SK-N-SH (cell line): ENCODE measurements around the gene KLHDC8A.

Experiments used
- CTCF ChIP-seq: fragments of 200-600 bp; sonication (generic); IDR thresholded peaks from 2 replicates; pipeline ENCODE4 v1.6.1; 2017; ENCODE audit warnings: antibody characterized with exemption, mild to moderate bottlenecking, moderate library complexity
- GATA2 ChIP-seq: sonication (generic); formaldehyde crosslinking; IDR thresholded peaks from 2 replicates; pipeline ENCODE4 v1.5.0; 2020; ENCODE audit warnings: mild to moderate bottlenecking, missing genetic modification reagents
- POLR2AphosphoS5 ChIP-seq: IDR thresholded peaks from 2 replicates; pipeline ENCODE4 v1.6.1; 2012; ENCODE audit warnings: low read depth, low read length

GRCh38 chr1:205355075-205355453 is 1.7 kb downstream of the KLHDC8A start:
- TF ChIP-seq CTCF, result no peak
- TF ChIP-seq GATA2, result no peak
- no peak for TF ChIP-seq POLR2AphosphoS5
